ENCODE measurements around the gene ZBED6.
"Not testable (repeated sequence)": the region's sequence is repeated elsewhere in the genome, so short reads cannot be mapped to it uniquely, and the experiment has no call there.

Gene ZBED6

GRCh38 chr1:203795441-203796235 lies at the start of gene ZBED6, which contains the start of gene ZC3H11A:
ZBED6 (plus strand) TSS chr1:203795623; CDS start chr1:203797523, 1,900 bp downstream.
ZC3H11A (plus strand) TSS chr1:203795623; CDS start chr1:203817071, 21,448 bp downstream.
- DNase-seq = peak; percentile 98 to 99

- no peak for DNase-seq
These were observed 49.1 kb upstream of the ZBED6 start for GRCh38 chr1:203746281-203746680.

GRCh38 chr1:203751051-203751450 lies 44.4 kb upstream of the ZBED6 start:
- DNase-seq = no peak

- DNase-seq = not testable (repeated sequence)
These were observed 43.6 kb upstream of the ZBED6 start for GRCh38 chr1:203751618-203752361.

GRCh38 chr1:203754455-203754864 lies 41.0 kb upstream of the ZBED6 start:
- no peak for DNase-seq

- DNase-seq = no peak
These were observed 39.4 kb upstream of the ZBED6 start for GRCh38 chr1:203756036-203756435.

GRCh38 chr1:203758749-203759148 lies 36.7 kb upstream of the ZBED6 start:
- not testable (repeated sequence) for DNase-seq

- no peak for DNase-seq
These were observed 34.9 kb upstream of the ZBED6 start for GRCh38 chr1:203760506-203760905.

GRCh38 chr1:203761958-203762357 lies 33.5 kb upstream of the ZBED6 start:
- DNase-seq = not testable (repeated sequence)

- DNase-seq = no peak
These were observed 31.9 kb upstream of the ZBED6 start for GRCh38 chr1:203763505-203763904.

- no peak for DNase-seq
These were observed 31.1 kb upstream of the ZBED6 start for GRCh38 chr1:203764105-203765028.

GRCh38 chr1:203765029-203765837 lies 30.2 kb upstream of the ZBED6 start, which contains the start of gene LAX1:
LAX1 (plus strand) TSS chr1:203765183; CDS start chr1:203765566, 383 bp downstream.
- DNase-seq = no peak

- DNase-seq = no peak
These were observed 27.2 kb upstream of the ZBED6 start for GRCh38 chr1:203768256-203768655.

GRCh38 chr1:203769505-203770343 lies 25.7 kb upstream of the ZBED6 start:
- DNase-seq = peak; percentile 96 to 97

- DNase-seq = peak in 1 of 2 experiments; percentile 36
These were observed 23.5 kb upstream of the ZBED6 start for GRCh38 chr1:203771901-203772301.

- no peak for DNase-seq
These were observed 22.6 kb upstream of the ZBED6 start for GRCh38 chr1:203772836-203773235.

- DNase-seq = no peak
These were observed 18.8 kb upstream of the ZBED6 start for GRCh38 chr1:203776636-203777035.

- no peak for DNase-seq
These were observed 17.8 kb upstream of the ZBED6 start for GRCh38 chr1:203777596-203777995.

- DNase-seq = no peak
These were observed 17.3 kb upstream of the ZBED6 start for GRCh38 chr1:203778146-203778545.

- no peak for DNase-seq
These were observed 16.6 kb upstream of the ZBED6 start for GRCh38 chr1:203778789-203779188.

- DNase-seq = no peak
These were observed 13.5 kb upstream of the ZBED6 start for GRCh38 chr1:203781962-203782361.
